OCI-LY1 (cell line): ENCODE data around the gene MBOAT2.

Source experiments
- H2AFZ ChIP-seq: fragments of 200-600 bp; sonication (generic), shearing (Covaris generic); 2 replicates; pipeline ENCODE4 v1.6.0; 2014; ENCODE audit warnings: antibody characterized with exemption, mild to moderate bottlenecking, low read length
- H3F3A ChIP-seq: fragments of 200-600 bp; sonication (generic), shearing (Covaris generic); 2 replicates; pipeline ENCODE4 v1.6.0; 2014; ENCODE audit warnings: mild to moderate bottlenecking, antibody characterized with exemption, low read length, moderate library complexity; ENCODE audit not compliant: insufficient read depth
- H3K27ac ChIP-seq: fragments of 200-600 bp; sonication (generic); 2 replicates; pipeline ENCODE4 v1.5.1; 2014; ENCODE audit warnings: low read length, mixed run types, mild to moderate bottlenecking, low read depth; ENCODE audit not compliant: poor library complexity, severe bottlenecking
- H3K27me3 ChIP-seq: fragments of 200-600 bp; sonication (generic); 2 replicates; pipeline ENCODE4 v1.6.0; 2014; ENCODE audit warnings: antibody characterized with exemption, mild to moderate bottlenecking, low read length, moderate library complexity; ENCODE audit not compliant: insufficient read depth
- H3K36me3 ChIP-seq: fragments of 200-600 bp; sonication (generic); 2 replicates; pipeline ENCODE4 v1.6.1; 2014; ENCODE audit warnings: mild to moderate bottlenecking, antibody characterized with exemption, low read length, moderate library complexity, mixed read lengths; ENCODE audit not compliant: insufficient read depth
- H3K4me1 ChIP-seq: fragments of 200-600 bp; sonication (generic); 2 replicates; pipeline ENCODE4 v1.5.1; 2014; ENCODE audit warnings: mild to moderate bottlenecking, low read length, moderate library complexity; ENCODE audit not compliant: insufficient read depth, severe bottlenecking
- H3K4me2 ChIP-seq: fragments of 200-600 bp; sonication (generic), shearing (Covaris generic); 2 replicates; pipeline ENCODE4 v1.6.1; 2014; ENCODE audit warnings: low read length
- H3K4me3 ChIP-seq: fragments of 200-600 bp; sonication (generic); 2 replicates; pipeline ENCODE4 v1.5.1; 2014; ENCODE audit warnings: low read length, low read depth, mild to moderate bottlenecking, mixed read lengths; ENCODE audit not compliant: poor library complexity, severe bottlenecking
- H3K79me2 ChIP-seq: fragments of 200-600 bp; shearing (Covaris generic); 2 replicates; pipeline ENCODE4 v1.6.1; 2016; ENCODE audit warnings: mixed run types, low read length, mixed read lengths; ENCODE audit not compliant: insufficient read depth
- H3K9ac ChIP-seq: fragments of 200-600 bp; sonication (generic), shearing (Covaris generic); 2 replicates; pipeline ENCODE4 v1.6.1; 2014; ENCODE audit warnings: mild to moderate bottlenecking, low read length, mixed read lengths
- H3K9me2 ChIP-seq: fragments of 200-600 bp; sonication (generic), shearing (Covaris generic); 2 replicates; pipeline ENCODE4 v1.6.1; 2014; ENCODE audit warnings: low read depth, mild to moderate bottlenecking, low read length, mixed read lengths
- H3K9me3 ChIP-seq: fragments of 200-600 bp; shearing (Covaris generic); 2 replicates; pipeline ENCODE4 v1.6.1; 2014; ENCODE audit warnings: low read length, mixed read lengths
- H4K20me1 ChIP-seq: fragments of 200-600 bp; sonication (generic), shearing (Covaris generic); 2 replicates; pipeline ENCODE4 v1.6.0; 2016; ENCODE audit warnings: mild to moderate bottlenecking, low read length; ENCODE audit not compliant: insufficient read depth
- EZH2 ChIP-seq: fragments of 200-600 bp; sonication (generic), shearing (Covaris generic); IDR thresholded peaks from 2 replicates; pipeline ENCODE4 v1.8.0; 2017; ENCODE audit warnings: borderline replicate concordance, mixed run types, mild to moderate bottlenecking, antibody characterized with exemption, low read length, moderate library complexity, mixed read lengths
- TF ChIP-seq, protein P1 (sequence below): fragments of 200-600 bp; sonication (generic), shearing (Covaris generic); IDR thresholded peaks from 2 replicates; pipeline ENCODE4 v1.5.1; 2017; ENCODE audit warnings: mild to moderate bottlenecking, antibody characterized with exemption, low read length, moderate library complexity, mixed read lengths

The MBOAT2 gene

DNA sequence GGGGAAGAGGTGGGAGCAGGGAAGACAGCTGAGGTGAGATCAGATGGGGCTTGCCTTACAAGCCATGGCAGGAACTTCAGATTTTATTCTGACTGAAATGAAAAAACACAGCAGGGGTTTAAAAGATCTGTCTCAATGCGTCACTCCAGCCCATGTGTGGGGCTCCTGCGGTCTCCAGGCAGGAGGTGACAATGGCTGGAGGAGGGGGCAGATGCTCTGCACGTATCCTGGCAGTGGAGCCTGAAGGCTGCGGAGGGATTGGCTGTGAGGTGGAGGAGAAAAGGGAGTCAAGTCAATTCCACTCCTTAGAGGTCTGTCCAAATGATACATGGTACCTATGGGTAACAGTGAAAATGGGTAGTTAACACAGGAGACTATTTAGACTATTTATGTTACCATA lies 125.6 kb downstream of the MBOAT2 start:
- peaks cover 6% of the 10 kb centered on the region for H3K4me1 ChIP-seq
- no peaks in the 10 kb centered on the region for H3F3A ChIP-seq
- H3K27me3 ChIP-seq = no peaks in the 10 kb centered on the region
- H3K4me2 ChIP-seq = no peak overlapping the region
- H2AFZ ChIP-seq = no peak overlapping the region
- no peaks in the 10 kb centered on the region for H3K9me2 ChIP-seq
- no peaks in the 10 kb centered on the region for H3K36me3 ChIP-seq
- no peaks in the 10 kb centered on the region for H3K9me3 ChIP-seq
- no peak overlapping the region for H3K27ac ChIP-seq
- no peak overlapping the region for H3K4me3 ChIP-seq
- no peak overlapping the region for H3K9ac ChIP-seq
- no peak for TF ChIP-seq EZH2
- H4K20me1 ChIP-seq = no peaks in the 10 kb centered on the region
- no peaks in the 10 kb centered on the region for H3K79me2 ChIP-seq

DNA sequence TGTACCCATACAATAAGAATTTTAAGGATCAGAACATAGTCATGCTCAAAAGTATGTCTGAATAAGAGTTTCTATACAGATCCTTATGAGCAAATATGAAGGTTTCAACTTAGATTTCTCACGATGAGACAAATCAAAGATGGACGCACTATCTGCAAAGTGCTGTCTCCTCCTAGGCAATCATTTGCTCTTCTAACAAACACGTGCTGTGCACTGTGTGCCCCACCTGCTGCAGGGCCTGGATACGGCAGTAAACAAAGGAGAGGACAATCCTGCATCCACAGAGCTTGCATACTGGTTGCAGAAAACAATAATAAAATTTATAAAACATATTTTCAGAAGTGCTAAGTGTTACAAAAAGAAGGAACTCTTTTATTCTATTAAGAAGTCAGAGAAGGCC lies 126.2 kb downstream of the MBOAT2 start:
- Histone ChIP-seq H3K9ac (no peak overlapping the region), H3K9me2 (no peaks in the 10 kb centered on the region), H3K4me1 (peaks cover 6% of the 10 kb centered on the region), H4K20me1 (no peaks in the 10 kb centered on the region), H3K36me3 (no peaks in the 10 kb centered on the region), H3K4me3 (no peak overlapping the region), H3K79me2 (no peaks in the 10 kb centered on the region), H3K4me2 (no peak overlapping the region), H3K27me3 (no peaks in the 10 kb centered on the region), H3K27ac (no peak overlapping the region), H2AFZ (no peak overlapping the region), H3F3A (no peaks in the 10 kb centered on the region), H3K9me3 (no peaks in the 10 kb centered on the region)
- TF ChIP-seq, protein P1, sequence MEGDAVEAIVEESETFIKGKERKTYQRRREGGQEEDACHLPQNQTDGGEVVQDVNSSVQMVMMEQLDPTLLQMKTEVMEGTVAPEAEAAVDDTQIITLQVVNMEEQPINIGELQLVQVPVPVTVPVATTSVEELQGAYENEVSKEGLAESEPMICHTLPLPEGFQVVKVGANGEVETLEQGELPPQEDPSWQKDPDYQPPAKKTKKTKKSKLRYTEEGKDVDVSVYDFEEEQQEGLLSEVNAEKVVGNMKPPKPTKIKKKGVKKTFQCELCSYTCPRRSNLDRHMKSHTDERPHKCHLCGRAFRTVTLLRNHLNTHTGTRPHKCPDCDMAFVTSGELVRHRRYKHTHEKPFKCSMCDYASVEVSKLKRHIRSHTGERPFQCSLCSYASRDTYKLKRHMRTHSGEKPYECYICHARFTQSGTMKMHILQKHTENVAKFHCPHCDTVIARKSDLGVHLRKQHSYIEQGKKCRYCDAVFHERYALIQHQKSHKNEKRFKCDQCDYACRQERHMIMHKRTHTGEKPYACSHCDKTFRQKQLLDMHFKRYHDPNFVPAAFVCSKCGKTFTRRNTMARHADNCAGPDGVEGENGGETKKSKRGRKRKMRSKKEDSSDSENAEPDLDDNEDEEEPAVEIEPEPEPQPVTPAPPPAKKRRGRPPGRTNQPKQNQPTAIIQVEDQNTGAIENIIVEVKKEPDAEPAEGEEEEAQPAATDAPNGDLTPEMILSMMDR = no peak

DNA sequence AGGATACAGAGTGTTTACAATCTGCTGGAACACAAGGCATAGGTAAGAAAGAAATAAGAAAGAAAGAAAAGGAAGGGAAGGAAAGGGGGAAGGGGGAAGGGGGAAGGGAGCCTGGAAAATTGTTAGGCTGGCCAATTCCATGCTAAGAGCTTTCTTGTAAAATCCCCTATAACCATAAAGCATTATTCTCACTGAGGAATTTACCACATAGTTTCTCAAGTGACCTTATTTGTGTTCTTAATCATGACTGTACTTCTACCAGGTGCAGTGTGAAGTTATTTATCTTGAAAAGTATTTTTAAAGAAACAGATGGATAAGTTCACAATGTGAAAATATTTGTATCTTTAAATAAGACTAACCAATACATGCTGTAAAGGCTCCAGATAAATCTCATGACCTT lies 126.9 kb downstream of the MBOAT2 start:
- H3K9me2 ChIP-seq = no peaks in the 10 kb centered on the region
- no peaks in the 10 kb centered on the region for H3K27me3 ChIP-seq
- no peaks in the 10 kb centered on the region for H3K9me3 ChIP-seq
- no peak overlapping the region for H2AFZ ChIP-seq
- H3K4me3 ChIP-seq = no peak overlapping the region
- peaks cover 6% of the 10 kb centered on the region for H3K4me1 ChIP-seq
- H3F3A ChIP-seq = no peaks in the 10 kb centered on the region
- H3K9ac ChIP-seq = no peak overlapping the region
- H3K4me2 ChIP-seq = no peak overlapping the region
- TF ChIP-seq, protein P1 = no peak
- TF ChIP-seq EZH2 = no peak
- H4K20me1 ChIP-seq = no peaks in the 10 kb centered on the region
- H3K36me3 ChIP-seq = no peaks in the 10 kb centered on the region
- no peaks in the 10 kb centered on the region for H3K79me2 ChIP-seq
- H3K27ac ChIP-seq = no peak overlapping the region

DNA sequence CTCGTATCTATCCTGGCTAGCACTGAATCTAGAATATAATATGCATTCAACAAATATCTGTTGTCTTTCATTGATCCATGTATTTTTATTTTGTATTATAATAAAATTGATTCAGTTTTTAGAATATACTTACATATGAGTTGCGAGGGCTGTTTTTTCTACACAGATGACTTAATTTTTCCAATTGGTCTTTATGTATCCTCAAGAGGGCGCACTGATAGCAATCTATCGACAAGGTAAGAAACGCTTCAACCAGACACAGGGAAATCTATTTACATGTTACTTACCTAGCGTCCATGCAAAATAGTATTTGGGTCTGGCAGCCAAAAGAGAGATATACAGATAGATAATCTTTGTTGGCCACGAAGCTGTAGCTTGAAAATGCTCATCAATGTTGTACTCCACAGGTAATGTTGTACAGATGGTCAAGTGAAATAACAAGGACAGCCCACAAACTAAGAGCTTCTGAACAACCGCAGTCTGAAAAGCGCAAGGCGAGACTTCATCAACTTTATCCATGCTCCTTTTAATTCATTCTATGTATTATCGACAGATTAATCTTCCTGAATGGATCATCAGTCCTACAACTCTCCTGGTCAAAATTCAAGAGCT lies 130.6 kb downstream of the MBOAT2 start:
- no peaks in the 10 kb centered on the region for H3K9me2 ChIP-seq
- no peaks in the 10 kb centered on the region for H3K9me3 ChIP-seq
- no peak overlapping the region for H2AFZ ChIP-seq
- no peaks in the 10 kb centered on the region for H4K20me1 ChIP-seq
- no peak overlapping the region for H3K4me3 ChIP-seq
- no peak overlapping the region for H3K4me2 ChIP-seq
- H3K9ac ChIP-seq = no peak overlapping the region
- TF ChIP-seq, protein P1 = peak; percentile 64
- TF ChIP-seq EZH2 = no peak
- no peaks in the 10 kb centered on the region for H3K36me3 ChIP-seq
- no peak overlapping the region for H3K27ac ChIP-seq
- H3K27me3 ChIP-seq = no peaks in the 10 kb centered on the region
- peaks cover 6% of the 10 kb centered on the region for H3K4me1 ChIP-seq
- H3K79me2 ChIP-seq = no peaks in the 10 kb centered on the region
- H3F3A ChIP-seq = no peaks in the 10 kb centered on the region
